GM18507 (cell line): ENCODE results near the gene RNF167.

Experiments used
- DNase-seq: peaks from one replicate; pipeline ENCODE4 v3.0.0; 2011; ENCODE audit warnings: low read depth; ENCODE audit not compliant: insufficient read length; ENCODE audit errors: extremely low spot score
- FAIRE-seq: peaks from 2 replicates; lab custom pipeline; 2011; peaks lifted over from hg19 to GRCh38; lab: Jason Lieb, UNC

Gene RNF167

GRCh38 chr17:4949321-4950074 lies 9.4 kb downstream of the RNF167 start:
- DNase-seq (no peak), FAIRE-seq (peak; percentile 84)

- DNase-seq (no peak), FAIRE-seq (peak; percentile 65)
Observed at GRCh38 chr17:4950075-4950745, 10.1 kb downstream of the RNF167 start.

- DNase-seq, result no peak
- peak; percentile 18 for FAIRE-seq
Observed at GRCh38 chr17:4950746-4951204, 10.7 kb downstream of the RNF167 start, which contains the start of gene ENO3. TSS of gene ENO3 (plus strand) at chr17:4951119. CDS start at chr17:4951830, 711 bp downstream.

- DNase-seq, result no peak
- no peak for FAIRE-seq
Observed at GRCh38 chr17:4951486-4951885, 11.4 kb downstream of the RNF167 start.

GRCh38 chr17:4953451-4953961 lies 13.4 kb downstream of the RNF167 start:
- no peak for DNase-seq
- no peak for FAIRE-seq

GRCh38 chr17:4955091-4955490 lies 15.0 kb downstream of the RNF167 start:
- DNase-seq (no peak), FAIRE-seq (no peak)

- FAIRE-seq (peak; percentile 12), DNase-seq (no peak)
Observed at GRCh38 chr17:4956493-4957061, 16.5 kb downstream of the RNF167 start.

- no peak for FAIRE-seq
- DNase-seq, result no peak
Observed at GRCh38 chr17:4958102-4958501, 18.0 kb downstream of the RNF167 start.

GRCh38 chr17:4959261-4959965 lies 19.3 kb downstream of the RNF167 start:
- FAIRE-seq (no peak), DNase-seq (no peak)

- no peak for DNase-seq
- FAIRE-seq, result no peak
Observed at GRCh38 chr17:4960279-4960922, 20.3 kb downstream of the RNF167 start.

- no peak for DNase-seq
- FAIRE-seq, result no peak
Observed at GRCh38 chr17:4965311-4965986, 25.4 kb downstream of the RNF167 start.

- FAIRE-seq, result peak; percentile 100
- peak; percentile 91 for DNase-seq
Observed at GRCh38 chr17:4966844-4967538, 26.9 kb downstream of the RNF167 start.

GRCh38 chr17:4967539-4968485 lies 27.7 kb downstream of the RNF167 start, which contains the start of gene SPAG7:
TSS of gene SPAG7 (minus strand) at chr17:4967817. CDS start at chr17:4967804, 13 bp downstream.
- DNase-seq (peak; percentile 87), FAIRE-seq (no peak)

- no peak for DNase-seq
- FAIRE-seq, result no peak
Observed at GRCh38 chr17:4968486-4969046, 28.5 kb downstream of the RNF167 start.

GRCh38 chr17:4969047-4969550 lies 29.0 kb downstream of the RNF167 start:
- no peak for FAIRE-seq
- no peak for DNase-seq

- FAIRE-seq (no peak), DNase-seq (no peak)
Observed at GRCh38 chr17:4969551-4970173, 29.6 kb downstream of the RNF167 start.
